DND-41 (cell line): ENCODE measurements around the gene SPACA7.

Experiments used
- ATAC-seq: fragments of 200-7000 bp; cut with Tn5 transposase; 3 replicates; pipeline ENCODE4 v1.9.1; 2021; ENCODE audit warnings: low read depth; ENCODE audit not compliant: insufficient read depth
- DNase-seq: peaks from one replicate; pipeline ENCODE4 v3.0.0-alpha.2; 2020
- H2AFZ ChIP-seq: 2 replicates; pipeline ENCODE4 v1.6.0; 2012; ENCODE audit warnings: low read depth, low read length
- H3K27ac ChIP-seq: 2 replicates; pipeline ENCODE4 v1.5.1; 2012; ENCODE audit warnings: low read length, inconsistent platforms
- H3K27me3 ChIP-seq: fragments of 200-600 bp; sonication (generic); 2 replicates; pipeline ENCODE4 v1.6.0; 2012; ENCODE audit warnings: low read length, mild to moderate bottlenecking, inconsistent platforms; ENCODE audit not compliant: insufficient read depth, poor library complexity
- H3K36me3 ChIP-seq: 2 replicates; pipeline ENCODE4 v1.5.1; 2012; ENCODE audit warnings: low read length, inconsistent platforms; ENCODE audit not compliant: insufficient read depth
- H3K4me1 ChIP-seq: 2 replicates; pipeline ENCODE4 v1.5.1; 2012; ENCODE audit warnings: mild to moderate bottlenecking, low read length; ENCODE audit not compliant: insufficient read depth
- H3K4me2 ChIP-seq: 2 replicates; pipeline ENCODE4 v1.6.0; 2012; ENCODE audit warnings: mild to moderate bottlenecking, moderate library complexity, low read length, inconsistent platforms; ENCODE audit not compliant: insufficient read depth
- H3K4me3 ChIP-seq, 2 experiments: fragments of 200-600 bp in 1 of 2; shearing (Covaris generic) in 1 of 2; 2 replicates each; pipeline ENCODE4 v1.5.1; 2012 to 2016; ENCODE audit warnings: inconsistent platforms in 2 of 2, low read length in 2 of 2, mild to moderate bottlenecking in 2 of 2, low read depth in 1 of 2, moderate library complexity in 1 of 2
- H3K79me2 ChIP-seq: 2 replicates; pipeline ENCODE4 v1.6.0; 2012; ENCODE audit warnings: low read length, inconsistent platforms; ENCODE audit not compliant: insufficient read depth
- H3K9ac ChIP-seq: 2 replicates; pipeline ENCODE4 v1.6.0; 2012; ENCODE audit warnings: low read depth, mild to moderate bottlenecking, inconsistent platforms, low read length, moderate library complexity
- H3K9me3 ChIP-seq: 2 replicates; pipeline ENCODE4 v1.5.1; 2012; ENCODE audit warnings: low read length, moderate library complexity, mild to moderate bottlenecking, inconsistent platforms; ENCODE audit not compliant: insufficient read depth, severe bottlenecking
- H4K20me1 ChIP-seq: 2 replicates; pipeline ENCODE4 v1.6.0; 2012; ENCODE audit warnings: low read length; ENCODE audit not compliant: insufficient read depth
- EZH2 ChIP-seq: IDR thresholded peaks from 3 replicates; pipeline ENCODE4 v1.6.1; 2012; ENCODE audit warnings: borderline replicate concordance, low read depth, mild to moderate bottlenecking, moderate library complexity, low read length, inconsistent platforms; ENCODE audit not compliant: severe bottlenecking
- TF ChIP-seq, protein P1 (sequence below): IDR thresholded peaks from 2 replicates; pipeline ENCODE4 v1.5.1; 2012; ENCODE audit warnings: borderline replicate concordance, low read length, moderate library complexity, mild to moderate bottlenecking; ENCODE audit not compliant: poor library complexity, severe bottlenecking; ENCODE audit errors: extremely low read depth

SPACA7 gene

GRCh38 chr13:112348642-112349345 lies 27.4 kb upstream of the SPACA7 start:
- TF ChIP-seq EZH2: no peak
- TF ChIP-seq, protein P1, sequence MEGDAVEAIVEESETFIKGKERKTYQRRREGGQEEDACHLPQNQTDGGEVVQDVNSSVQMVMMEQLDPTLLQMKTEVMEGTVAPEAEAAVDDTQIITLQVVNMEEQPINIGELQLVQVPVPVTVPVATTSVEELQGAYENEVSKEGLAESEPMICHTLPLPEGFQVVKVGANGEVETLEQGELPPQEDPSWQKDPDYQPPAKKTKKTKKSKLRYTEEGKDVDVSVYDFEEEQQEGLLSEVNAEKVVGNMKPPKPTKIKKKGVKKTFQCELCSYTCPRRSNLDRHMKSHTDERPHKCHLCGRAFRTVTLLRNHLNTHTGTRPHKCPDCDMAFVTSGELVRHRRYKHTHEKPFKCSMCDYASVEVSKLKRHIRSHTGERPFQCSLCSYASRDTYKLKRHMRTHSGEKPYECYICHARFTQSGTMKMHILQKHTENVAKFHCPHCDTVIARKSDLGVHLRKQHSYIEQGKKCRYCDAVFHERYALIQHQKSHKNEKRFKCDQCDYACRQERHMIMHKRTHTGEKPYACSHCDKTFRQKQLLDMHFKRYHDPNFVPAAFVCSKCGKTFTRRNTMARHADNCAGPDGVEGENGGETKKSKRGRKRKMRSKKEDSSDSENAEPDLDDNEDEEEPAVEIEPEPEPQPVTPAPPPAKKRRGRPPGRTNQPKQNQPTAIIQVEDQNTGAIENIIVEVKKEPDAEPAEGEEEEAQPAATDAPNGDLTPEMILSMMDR: no peak
- Histone ChIP-seq H3K27ac (no peak overlapping the region), H4K20me1 (no peaks in the 10 kb centered on the region), H3K9me3 (no peaks in the 10 kb centered on the region), H2AFZ (no peak overlapping the region), H3K4me1 (no peaks in the 10 kb centered on the region), H3K36me3 (no peaks in the 10 kb centered on the region), H3K4me2 (no peak overlapping the region), H3K27me3 (peaks cover 21% of the 10 kb centered on the region), H3K9ac (no peak overlapping the region), H3K4me3 (no peak overlapping the region), H3K79me2 (no peaks in the 10 kb centered on the region)
- DNase-seq: no peak
- ATAC-seq: no peak

DNA sequence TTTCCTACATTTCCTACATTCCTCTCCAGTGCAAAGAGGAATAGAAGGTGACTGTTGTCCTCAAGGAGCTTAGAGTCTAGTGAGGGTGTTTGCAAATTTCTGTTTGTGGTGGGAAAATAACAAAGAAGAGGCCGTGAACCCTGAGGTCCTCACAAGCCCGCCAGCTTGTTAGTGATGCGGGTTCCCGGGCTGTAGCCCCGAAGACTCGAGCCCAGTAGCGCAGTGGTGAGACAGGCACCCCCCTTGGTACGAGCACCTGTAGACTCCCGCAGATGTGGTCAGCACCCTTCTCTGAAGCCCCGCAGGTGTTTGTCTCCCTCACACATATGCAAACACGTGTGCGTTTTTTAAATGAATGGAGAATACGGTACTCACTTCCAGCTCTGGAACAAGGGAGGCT lies 26.5 kb upstream of the SPACA7 start:
- TF ChIP-seq, protein P1: no peak
- no peak for TF ChIP-seq EZH2
- H3K27ac ChIP-seq: no peak overlapping the region
- H3K4me3 ChIP-seq: no peak overlapping the region
- H3K9ac ChIP-seq: no peak overlapping the region
- ATAC-seq (no peak), DNase-seq (no peak)
- no peaks in the 10 kb centered on the region for H3K4me1 ChIP-seq
- no peaks in the 10 kb centered on the region for H3K9me3 ChIP-seq
- H3K36me3 ChIP-seq: no peaks in the 10 kb centered on the region
- peaks cover 21% of the 10 kb centered on the region for H3K27me3 ChIP-seq
- H4K20me1 ChIP-seq: no peaks in the 10 kb centered on the region
- H3K4me2 ChIP-seq: no peak overlapping the region
- H3K79me2 ChIP-seq: no peaks in the 10 kb centered on the region
- H2AFZ ChIP-seq: no peak overlapping the region

GRCh38 chr13:112350300-112350699 lies 25.9 kb upstream of the SPACA7 start:
- Histone ChIP-seq H3K9ac (no peak overlapping the region), H3K9me3 (no peaks in the 10 kb centered on the region), H2AFZ (no peak overlapping the region), H3K27me3 (peaks cover 21% of the 10 kb centered on the region), H3K4me2 (no peak overlapping the region), H3K4me1 (no peaks in the 10 kb centered on the region), H3K79me2 (no peaks in the 10 kb centered on the region), H3K4me3 (no peak overlapping the region), H3K27ac (no peak overlapping the region), H4K20me1 (no peaks in the 10 kb centered on the region), H3K36me3 (no peaks in the 10 kb centered on the region)
- TF ChIP-seq, protein P1: no peak
- no peak for TF ChIP-seq EZH2
- DNase-seq (no peak), ATAC-seq (no peak)
